GM21381 (cell line): ENCODE measurements around the gene KMT2C.
"Not testable (repeated sequence)": the region's sequence is repeated elsewhere in the genome, so short reads cannot be mapped to it uniquely, and the experiment has no call there.

Experiments
- ATAC-seq: cut with Tn5 transposase; IDR thresholded peaks from one replicate; pipeline ENCODE4 v1.9.1; 2021; ENCODE audit warnings: mild to moderate bottlenecking, moderate library complexity; ENCODE audit not compliant: unreplicated experiment

The KMT2C gene

DNA sequence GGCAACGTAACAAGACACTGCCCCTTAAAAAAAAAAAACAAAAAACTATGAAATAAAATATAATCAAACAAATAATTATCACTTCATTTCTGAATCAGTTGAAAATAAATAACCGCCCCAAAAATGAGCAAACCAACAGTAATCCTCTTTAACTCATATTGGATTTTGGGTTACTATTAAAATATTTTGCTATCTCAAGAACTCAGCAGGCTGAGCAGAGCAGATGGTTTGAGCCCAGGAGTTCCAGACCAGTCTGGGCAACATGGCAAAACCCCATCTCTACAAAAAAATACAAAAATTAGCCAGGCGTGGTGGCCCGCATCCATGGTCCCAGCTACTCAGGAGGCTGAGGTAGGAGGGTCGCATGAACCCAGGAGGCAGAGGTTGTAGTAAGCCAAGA, 216.2 kb downstream of the KMT2C start:
- not testable (repeated sequence) for ATAC-seq

DNA sequence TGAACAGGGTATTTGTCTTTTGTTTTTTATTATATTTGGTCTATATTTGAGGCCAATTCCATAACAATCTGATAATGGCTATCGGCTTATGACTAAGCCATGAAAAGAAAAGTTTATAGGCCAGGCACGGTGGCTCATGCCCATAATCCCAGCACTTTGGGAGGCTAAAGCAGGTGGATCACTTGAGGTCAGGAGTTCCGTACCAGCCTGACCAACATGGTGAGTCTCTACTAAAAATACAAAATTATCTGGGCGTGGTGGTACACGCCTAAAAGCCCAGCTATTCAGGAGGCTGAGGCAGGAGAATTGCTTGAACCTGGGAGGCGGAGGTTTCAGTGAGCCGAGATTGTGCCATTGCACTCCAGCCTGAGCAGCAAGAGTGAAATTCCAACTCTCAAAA, 227.0 kb downstream of the KMT2C start:
- ATAC-seq, result not testable (repeated sequence)

DNA sequence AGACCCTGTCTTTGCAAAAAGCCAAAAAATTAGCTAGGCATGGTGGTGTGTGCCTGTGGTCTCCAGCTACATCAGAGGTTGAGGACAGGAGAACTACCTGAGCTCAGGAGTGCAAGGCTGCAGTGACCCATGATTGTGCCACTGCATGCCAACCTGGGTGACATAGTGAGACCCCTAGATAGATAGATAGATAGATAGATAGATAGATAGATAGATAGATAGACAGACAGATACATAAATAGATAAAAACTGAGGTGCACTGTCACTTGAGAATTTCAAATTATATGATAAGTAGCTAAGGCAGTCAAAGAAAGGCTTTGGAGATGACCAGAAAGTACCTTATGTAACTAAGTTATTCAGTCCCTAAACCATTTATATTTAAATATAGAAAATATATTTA, 231.4 kb downstream of the KMT2C start:
- not testable (repeated sequence) for ATAC-seq

DNA sequence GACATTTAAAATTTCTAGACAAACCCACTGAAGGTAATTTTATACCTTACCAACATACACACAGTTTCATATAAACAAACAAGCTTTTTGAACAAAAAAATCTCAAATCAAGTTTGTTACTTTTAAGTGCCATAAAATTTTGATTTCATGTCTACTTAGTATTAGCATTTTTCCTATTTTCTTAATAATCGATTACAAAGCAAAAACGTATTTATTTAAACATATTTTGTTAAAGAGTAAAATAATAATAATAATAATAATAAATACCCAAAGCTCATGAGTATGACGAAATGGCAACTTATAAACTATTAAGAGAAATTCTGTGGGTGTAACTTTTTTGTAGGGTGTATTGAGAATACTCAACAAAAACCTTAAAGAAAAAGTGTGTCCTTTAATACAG, 232.7 kb downstream of the KMT2C start:
- ATAC-seq, result no peak

DNA sequence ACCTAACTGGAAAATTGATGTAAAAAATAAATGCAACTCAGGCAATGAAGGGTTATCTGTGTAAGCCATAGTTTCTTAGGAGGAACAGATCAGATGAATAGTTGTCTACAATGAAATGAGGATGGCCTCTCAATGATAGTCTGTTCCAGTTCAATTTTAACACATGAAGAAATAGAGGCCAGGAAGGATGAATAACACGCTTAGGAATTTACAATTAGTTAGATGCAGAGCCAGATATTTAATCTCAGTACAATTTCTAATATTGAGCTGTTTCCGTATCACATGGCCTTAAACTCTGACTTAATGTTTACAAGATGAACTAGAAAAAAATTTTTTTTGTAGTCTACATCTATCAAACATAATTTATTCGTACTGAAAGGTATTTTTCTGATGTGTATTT, 233.7 kb downstream of the KMT2C start:
- no peak for ATAC-seq

DNA sequence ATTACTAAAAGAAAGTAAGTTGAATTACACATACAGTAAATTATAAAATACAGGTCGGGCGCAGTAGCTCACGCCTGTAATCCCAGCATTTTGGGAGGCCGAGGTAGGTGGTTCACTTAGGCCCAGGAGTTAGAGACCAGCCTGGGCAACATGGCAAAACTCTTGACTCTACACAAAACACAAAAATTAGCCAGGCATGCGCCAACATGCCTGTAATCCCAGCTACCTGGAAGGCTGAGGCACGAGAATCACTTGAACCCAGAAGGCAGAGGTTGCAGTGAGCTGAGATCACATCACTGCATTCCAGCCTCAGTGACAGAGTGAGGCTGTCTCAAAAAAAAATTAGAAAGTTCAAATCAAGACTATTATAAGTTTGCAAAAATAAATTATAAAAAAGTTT, 235.4 kb downstream of the KMT2C start:
- no peak for ATAC-seq

DNA sequence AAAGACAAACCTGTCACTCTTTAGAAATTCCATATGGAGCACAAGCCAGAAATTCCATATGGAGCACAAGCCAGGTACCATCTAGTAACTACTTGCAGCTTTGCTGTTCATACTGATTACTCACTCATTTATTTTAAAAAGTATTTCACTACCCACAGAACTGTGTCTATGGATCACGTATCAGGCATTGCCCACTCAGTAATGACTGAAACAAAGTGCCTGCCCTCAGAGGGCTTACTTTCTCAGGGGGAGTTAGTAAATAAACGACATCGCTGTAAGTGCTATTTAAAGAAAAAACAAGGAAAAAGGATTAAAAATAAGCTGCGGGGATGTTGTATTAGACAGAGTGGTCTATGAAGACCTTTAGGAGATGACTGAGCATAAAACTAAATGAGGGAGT, 239.4 kb downstream of the KMT2C start:
- ATAC-seq, result no peak

DNA sequence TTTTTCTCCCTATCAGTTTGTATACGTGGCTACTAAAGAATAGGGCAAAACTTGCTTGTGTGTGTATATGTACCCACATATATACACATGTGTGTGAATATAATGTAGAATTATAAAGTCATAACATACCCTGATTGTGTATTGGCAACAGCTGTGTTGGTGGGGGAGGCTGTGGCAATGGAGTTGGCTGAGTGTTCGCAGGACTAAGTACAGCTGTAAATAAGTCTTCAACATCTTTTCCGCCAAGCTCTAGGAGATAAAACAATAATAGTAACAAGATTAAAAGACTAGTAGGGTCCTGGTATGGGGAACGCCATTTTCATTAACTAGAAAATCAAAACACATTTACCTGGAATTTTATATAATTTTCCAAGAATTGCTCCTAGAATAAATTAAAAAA, 241.9 kb downstream of the KMT2C start:
- no peak for ATAC-seq

DNA sequence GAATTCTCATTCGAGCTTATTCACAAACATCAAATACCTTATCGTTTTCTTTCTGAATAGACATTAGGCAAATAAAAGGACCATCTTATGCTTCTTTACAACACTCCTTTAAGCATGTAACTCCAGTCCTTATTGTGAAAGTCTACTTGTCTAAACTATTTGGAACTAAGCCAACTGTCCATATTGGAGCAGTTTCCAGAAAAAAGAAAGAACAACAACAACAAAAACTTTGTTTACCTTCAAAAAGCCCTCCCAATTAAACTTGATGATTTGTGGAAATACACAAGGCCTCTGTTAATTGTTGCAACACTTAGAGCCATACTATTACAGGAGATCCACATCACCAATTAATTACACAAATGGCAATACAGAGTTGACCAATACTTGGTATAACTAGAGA, 246.7 kb downstream of the KMT2C start:
- ATAC-seq, result no peak

DNA sequence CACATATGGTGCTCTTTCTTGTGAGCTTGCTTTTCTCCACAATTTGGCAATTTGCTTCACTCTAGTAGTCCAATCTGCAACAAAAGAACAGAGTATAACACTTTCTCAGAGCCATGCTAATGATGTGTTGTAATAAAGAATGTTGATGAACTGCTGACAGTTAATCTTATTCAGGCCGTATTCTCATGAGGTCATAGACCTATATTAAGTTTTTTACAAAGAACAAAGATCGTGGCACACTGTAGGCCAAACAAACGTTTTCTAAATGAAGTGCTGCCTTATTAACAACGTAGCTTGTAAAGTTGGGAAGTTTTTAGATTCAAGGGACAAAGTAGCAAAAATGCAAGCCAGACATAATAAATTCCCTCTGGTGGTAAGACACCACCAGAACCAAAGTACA, 250.2 kb downstream of the KMT2C start:
- ATAC-seq, result no peak

DNA sequence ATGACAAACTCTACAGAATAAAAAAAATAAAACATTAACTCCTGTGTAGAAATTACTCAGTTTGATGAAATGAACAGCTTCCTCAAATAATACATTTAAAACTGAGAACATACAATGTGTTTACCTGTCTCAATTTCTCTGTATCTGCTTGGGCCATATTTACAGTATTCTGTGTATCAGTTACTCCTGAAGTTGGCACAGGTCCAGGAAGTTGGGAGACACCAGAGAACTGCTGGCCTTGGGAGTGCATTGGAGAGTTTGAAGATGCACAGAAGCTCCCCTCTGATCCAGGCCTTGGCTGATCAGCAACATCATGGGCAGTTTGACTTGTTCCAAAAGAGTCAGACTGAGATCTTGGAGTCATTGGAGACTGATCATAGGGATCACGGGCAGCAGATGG, 255.2 kb downstream of the KMT2C start:
- ATAC-seq, result no peak

DNA sequence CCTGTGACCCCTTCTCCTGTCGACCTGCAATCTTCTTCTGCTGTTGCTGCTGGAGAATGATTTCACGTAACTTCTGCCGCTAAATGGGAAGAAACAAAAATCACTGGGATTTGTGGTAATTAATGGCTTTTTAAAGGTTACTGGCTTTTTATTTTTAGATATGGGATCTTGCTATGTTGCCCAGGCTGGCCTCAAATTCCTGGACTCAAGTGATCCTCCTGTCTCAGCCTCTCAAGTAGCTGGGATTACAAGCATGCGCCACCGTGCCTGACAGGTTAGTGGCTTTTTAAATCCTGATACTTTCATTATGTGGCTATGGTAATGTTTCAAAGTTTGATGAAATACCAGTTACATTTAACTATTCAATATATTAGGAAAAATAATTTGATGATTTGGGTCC, 255.8 kb downstream of the KMT2C start:
- no peak for ATAC-seq

DNA sequence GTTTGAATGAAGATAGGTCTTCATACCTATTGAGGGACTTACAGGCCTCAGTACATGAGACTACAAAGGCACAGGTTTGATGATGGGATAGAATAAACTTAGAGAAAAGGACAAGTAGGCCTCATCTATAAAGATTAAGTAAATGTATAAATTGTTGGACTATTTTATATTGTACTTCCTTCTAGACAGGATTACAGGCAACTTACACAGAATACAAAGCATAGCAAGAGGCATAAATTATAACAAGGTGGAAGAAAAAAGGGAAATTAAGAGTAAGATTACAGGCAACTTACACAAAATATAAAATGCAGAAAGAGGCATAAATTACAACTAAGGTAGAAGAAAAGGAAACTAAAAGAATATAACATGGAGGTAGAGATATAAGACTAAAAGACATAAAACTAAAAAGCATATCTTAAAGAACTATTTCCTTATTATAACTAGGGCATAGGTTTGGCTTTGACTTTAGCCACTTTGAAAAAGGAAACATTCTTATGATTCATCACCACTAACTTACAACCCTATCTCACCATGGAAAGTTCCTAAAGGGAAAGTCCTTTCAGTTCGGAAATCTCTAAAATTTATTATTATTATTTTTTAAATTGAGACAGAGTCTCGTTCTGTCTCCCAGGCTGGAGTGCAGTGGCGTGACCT, 257.3 kb downstream of the KMT2C start:
- ATAC-seq, result no peak

DNA sequence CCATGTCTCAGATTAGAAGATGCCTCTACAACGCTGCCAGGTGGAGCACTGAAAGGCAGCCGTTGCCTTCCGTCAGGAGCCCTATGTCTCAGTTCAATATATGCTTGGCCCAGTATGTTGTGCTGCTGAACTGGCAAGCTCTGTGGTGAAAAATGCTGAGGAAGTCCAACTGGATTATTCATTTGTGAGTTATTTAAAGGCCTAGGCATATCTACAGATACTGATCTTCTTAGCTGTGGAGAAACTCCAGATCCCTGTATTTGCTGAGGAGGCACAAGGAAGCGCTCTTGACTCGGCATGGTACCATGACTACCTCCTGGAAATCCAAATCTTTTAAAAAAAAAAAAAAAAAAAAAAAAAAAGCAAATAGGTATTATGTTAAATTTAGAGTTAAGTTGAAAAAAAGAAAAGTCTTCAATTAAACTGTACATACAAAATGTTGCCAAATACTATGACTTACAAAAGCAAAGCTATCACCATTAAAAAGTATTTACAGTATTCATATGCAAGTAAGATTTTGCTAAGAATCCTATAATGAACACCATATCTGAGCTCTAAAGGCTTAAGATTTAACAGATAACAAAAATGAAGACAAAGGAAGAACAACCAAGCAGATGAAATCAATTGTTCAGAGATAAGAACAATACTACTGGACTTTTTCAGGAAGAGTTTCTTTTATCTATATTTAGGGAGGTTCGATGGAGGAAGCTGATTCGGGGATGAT, 258.0 kb downstream of the KMT2C start:
- ATAC-seq, result no peak

DNA sequence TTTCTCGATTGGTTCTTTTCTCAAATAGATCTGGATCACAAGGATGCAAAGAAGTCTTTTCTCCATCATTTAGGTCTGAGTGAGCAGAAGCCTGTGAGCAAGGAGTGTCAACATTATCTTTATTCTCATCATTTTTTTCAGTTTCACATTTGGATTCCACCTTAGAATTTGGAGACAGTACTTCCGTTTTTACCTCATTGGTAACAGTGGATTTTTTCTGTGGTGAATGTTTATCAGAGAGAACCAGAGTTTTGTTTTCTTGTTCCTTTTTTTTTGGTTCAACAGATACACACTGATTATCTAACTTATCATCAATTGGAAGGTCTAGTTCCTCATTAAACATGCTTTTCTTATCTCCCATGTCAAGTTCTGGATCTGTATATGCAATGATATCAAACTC, 259.0 kb downstream of the KMT2C start:
- peak; percentile 78 for ATAC-seq

DNA sequence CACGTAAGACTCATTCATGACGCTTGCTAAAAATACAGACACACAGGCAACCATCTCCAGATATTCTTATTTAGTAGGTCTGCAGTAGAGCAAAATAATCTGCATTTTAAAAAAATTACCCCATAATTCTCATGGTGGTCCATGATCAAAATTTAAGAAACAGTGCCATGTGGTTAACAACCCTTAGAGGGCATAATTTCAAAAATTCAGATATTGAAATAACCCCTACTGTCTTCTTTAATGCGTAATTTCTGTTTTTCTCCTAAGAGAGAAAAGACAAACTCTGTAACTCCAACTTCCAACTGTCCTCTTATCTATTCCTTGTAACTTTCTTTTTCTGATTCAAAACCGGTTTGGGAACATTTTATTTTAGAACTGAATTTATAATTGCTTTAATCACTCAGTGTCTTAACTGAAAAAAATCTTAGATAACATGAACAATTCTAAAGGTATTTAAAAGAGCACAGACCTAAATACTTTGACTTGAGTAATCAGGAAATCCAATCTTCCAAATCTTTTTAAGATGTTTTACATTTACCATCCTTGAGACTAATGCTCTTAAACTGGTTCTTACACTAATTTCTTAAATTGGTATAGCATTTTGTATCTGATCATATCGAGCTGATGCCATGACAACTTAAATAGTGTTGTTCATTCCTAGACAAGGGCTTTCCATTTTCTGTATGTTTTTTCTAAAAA, 262.3 kb downstream of the KMT2C start:
- ATAC-seq, result no peak

DNA sequence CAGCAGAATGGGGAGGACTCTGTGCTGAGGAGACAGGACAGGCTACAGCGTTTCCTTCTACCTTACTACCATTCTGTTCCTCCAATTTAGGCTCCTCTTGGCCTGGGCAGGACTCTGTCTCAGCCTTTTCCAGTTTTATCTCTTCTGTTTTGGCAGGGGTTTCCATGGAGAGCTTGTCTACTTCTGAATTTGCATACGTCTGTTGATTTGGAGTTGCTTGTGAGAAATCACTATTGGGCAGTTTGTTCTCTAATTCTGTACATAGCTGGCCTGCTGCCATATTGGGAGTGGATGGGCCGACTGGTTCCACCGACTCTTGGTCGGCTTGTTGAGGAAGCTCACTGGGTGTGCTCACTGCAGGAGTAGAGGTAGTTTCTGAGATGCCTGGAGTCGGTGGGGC, 273.5 kb downstream of the KMT2C start:
- no peak for ATAC-seq

DNA sequence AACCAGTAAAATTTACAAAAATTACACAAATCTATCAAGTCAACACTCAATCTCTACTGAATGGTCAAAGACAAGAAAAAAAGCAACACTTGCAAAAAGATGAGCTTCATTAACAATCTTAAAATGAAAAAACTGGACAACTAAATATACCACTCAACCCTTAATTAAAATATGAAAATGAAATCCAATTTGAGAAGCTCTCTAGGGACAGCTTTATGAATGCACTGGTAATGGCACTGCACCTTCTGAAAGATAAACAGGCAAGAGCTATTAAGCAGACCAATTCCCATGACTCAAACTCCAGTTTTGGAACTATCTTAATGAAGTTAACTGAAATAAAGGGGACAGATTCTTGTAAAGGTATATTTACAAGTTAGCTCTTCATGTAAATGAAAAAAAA, 274.6 kb downstream of the KMT2C start:
- ATAC-seq, result no peak

DNA sequence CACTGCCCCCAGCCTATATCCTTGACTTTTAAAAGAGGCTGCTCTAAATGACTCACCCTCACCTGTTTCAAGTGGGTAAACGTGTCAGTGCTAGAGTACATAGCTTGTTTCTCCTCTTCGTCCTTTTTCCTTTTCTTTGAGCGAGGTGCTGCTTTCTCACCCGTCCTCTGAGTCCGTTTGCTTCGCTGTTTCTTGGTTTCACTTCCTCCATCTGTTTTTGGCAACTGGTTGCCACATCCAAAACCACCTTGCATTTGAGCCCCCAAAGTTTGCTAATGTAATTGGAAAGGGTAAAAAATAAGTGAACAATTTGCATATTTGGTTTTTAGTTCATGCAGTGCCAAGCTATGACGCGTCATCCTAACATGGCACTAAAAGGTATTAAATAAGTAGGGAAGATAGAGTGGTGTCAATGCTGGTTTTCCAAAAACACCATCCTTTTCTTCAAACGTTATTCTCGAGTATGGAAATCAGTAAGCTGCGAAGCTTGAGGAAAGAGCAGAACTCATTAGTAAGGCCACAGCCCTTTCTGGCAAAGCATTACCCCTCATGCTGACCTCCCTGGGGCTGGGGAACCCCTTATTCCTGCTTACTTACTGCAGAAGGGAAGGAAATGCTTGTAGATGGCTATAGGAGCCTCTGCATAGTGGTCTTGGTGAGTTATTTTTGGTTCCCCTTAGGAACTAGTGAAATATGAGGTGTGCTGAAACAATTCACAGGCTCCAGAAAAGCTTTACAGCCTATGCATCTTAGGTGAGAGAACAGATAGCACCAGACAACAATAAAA, 276.8 kb downstream of the KMT2C start:
- peak; percentile 90 for ATAC-seq

DNA sequence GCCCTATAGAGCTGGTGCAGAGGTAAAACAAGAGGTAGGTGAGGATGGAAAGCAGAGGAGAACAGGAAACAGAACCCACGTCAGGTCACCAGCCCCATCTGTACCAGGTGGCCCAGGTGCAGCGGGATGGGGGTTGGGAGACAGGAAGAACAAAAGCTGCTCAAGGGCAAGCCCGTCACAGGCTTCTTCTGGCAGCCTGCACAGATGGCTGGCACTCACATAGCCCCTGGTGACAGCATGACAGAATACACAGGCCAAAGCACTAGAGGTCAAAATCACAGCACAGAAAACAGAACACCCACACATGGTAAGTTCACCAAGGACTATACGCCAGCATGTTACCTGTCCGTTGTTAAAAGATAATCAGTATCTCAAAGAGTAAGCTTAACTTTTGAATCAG, 283.5 kb downstream of the KMT2C start:
- no peak for ATAC-seq

DNA sequence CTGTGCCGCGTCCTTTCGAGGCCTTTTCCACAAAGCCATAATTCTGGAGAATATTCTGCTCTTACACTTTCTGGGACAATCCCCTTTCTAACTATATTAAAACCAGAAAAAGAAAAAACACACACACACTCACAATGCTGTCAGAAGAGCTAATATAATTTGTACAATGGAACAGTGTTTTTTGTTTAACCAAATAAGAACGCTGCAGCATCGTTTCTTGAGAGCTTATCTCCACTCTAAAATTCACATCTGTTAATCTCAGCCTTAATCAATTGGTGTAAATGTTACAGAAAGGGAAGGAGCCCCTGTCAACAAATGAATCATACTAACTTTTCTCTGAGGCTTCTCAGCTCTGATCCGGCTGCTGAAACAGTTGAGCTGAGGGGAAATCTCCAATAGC, 286.4 kb downstream of the KMT2C start:
- ATAC-seq, result no peak
